ENCODE measurements around the gene MYCL.

GRCh38 chr1:39876144-39876543 is 25.6 kb downstream of the MYCL start:
- TF ChIP-seq POLR2A (IDR thresholded peaks at IDR 0.05) (no peak), EP300 (IDR thresholded peaks at IDR 0.05) (no peak), POLR2AphosphoS5 (IDR thresholded peaks at IDR 0.05) (no peak)
- TF ChIP-seq, protein P1, sequence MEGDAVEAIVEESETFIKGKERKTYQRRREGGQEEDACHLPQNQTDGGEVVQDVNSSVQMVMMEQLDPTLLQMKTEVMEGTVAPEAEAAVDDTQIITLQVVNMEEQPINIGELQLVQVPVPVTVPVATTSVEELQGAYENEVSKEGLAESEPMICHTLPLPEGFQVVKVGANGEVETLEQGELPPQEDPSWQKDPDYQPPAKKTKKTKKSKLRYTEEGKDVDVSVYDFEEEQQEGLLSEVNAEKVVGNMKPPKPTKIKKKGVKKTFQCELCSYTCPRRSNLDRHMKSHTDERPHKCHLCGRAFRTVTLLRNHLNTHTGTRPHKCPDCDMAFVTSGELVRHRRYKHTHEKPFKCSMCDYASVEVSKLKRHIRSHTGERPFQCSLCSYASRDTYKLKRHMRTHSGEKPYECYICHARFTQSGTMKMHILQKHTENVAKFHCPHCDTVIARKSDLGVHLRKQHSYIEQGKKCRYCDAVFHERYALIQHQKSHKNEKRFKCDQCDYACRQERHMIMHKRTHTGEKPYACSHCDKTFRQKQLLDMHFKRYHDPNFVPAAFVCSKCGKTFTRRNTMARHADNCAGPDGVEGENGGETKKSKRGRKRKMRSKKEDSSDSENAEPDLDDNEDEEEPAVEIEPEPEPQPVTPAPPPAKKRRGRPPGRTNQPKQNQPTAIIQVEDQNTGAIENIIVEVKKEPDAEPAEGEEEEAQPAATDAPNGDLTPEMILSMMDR (IDR thresholded peaks at IDR 0.05) = no peak

Measured in suprapubic skin (tissue), 4 donors.